Measurements from ENCODE around the gene HSBP1.

DNA sequence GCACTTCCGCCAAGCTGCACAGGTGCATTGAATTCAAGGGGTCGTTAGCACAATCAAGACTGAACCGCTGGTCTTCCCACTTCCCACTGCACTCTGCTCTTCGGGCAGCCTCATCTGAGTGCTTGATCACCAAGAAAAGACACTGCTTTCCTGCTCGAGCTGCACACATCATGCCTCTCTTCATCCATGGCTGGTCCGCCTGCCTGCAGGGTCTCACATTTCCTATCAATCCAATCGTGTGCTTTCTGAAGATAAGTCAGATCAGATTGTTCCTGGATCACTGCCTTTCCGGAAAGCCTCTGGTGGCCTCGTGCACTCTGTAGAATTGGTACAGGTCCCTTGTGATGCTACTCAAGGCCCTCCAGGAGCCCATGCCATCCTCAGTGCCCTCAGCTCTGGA, 30.8 kb upstream of the HSBP1 start:
- no peak for TF ChIP-seq POLR2A (IDR thresholded peaks at IDR 0.05)
- TF ChIP-seq, protein P1, sequence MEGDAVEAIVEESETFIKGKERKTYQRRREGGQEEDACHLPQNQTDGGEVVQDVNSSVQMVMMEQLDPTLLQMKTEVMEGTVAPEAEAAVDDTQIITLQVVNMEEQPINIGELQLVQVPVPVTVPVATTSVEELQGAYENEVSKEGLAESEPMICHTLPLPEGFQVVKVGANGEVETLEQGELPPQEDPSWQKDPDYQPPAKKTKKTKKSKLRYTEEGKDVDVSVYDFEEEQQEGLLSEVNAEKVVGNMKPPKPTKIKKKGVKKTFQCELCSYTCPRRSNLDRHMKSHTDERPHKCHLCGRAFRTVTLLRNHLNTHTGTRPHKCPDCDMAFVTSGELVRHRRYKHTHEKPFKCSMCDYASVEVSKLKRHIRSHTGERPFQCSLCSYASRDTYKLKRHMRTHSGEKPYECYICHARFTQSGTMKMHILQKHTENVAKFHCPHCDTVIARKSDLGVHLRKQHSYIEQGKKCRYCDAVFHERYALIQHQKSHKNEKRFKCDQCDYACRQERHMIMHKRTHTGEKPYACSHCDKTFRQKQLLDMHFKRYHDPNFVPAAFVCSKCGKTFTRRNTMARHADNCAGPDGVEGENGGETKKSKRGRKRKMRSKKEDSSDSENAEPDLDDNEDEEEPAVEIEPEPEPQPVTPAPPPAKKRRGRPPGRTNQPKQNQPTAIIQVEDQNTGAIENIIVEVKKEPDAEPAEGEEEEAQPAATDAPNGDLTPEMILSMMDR (IDR thresholded peaks at IDR 0.05 in 4 of 5, conservative IDR thresholded peaks at IDR 0.05 in 1 of 5): no peak

Measured in gastrocnemius medialis (tissue), 4 donors.